Lower leg skin (tissue), 4 donors: ENCODE data around the gene PRKAR1B. TPM values are rescaled to one million over a fixed set of nuclear protein-coding genes. Genes with fewer than 3 reads are reported as not detected.

Experiments
- DNase-seq, 2 donors: peaks; one replicate each; pipeline ENCODE4 v3.0.0-alpha.2; 2019; ENCODE audit warnings: low spot score in 2 of 2
- H3K4me3 ChIP-seq: fragments of 200-600 bp; sonication (generic); 2 replicates; pipeline ENCODE4 v1.5.1; 2017; ENCODE audit warnings: mild to moderate bottlenecking, low read depth; ENCODE audit not compliant: poor library complexity, severe bottlenecking
- CTCF ChIP-seq, 3 donors: fragments of 450-650 bp; IDR thresholded peaks; one replicate each; pipeline ENCODE4 v1.5.1; 2016; ENCODE audit warnings: antibody characterized with exemption in 3 of 3, mild to moderate bottlenecking in 3 of 3, moderate library complexity in 2 of 3
- POLR2A ChIP-seq, 2 donors: fragments of 450-650 bp; IDR thresholded peaks; one replicate each; pipeline ENCODE4 v1.6.1; 2016 to 2017; ENCODE audit warnings: antibody characterized with exemption in 2 of 2, mild to moderate bottlenecking in 1 of 2, moderate library complexity in 1 of 2
- WGBS, 2 donors: methylation state at CpG; one replicate each; pipeline ENCODE4 v1.1.5; 2018; 5-methylcytosine and 5-hydroxymethylcytosine counted together
- intact Hi-C: fragments of 100-400 bp; cut with DNase I; formaldehyde crosslinking; loops from one replicate; pipeline ENCODE4 v1.15.0; 2023; ENCODE audit warnings: low total_unique reads
- total RNA-seq, 4 donors: library from RNA; depleted of rRNA; stranded (reverse); fragments of >200 nt; gene quantifications; one replicate each; pipeline ENCODE4 v1.1.0, GENCODE V29; 2016

PRKAR1B gene
- total RNA-seq, 4 donors from 2014 or later, result 7.8 to 16.9 (median 15.0) TPM

- no peak overlapping the region for H3K4me3 ChIP-seq
- DNase-seq, result no peak
- 89 to 91% methylated on average over 26 of the region's 26 CpGs for WGBS, 2 donors
- TF ChIP-seq CTCF (IDR thresholded peaks at IDR 0.05) (no peak), POLR2A (IDR thresholded peaks at IDR 0.05) (no peak)
- intact Hi-C loops, result no loop called here
Measured at GRCh38 chr7:750111-750905, 23.2 kb upstream of the PRKAR1B start.

- no peak overlapping the region for H3K4me3 ChIP-seq
- TF ChIP-seq POLR2A (IDR thresholded peaks at IDR 0.05) (no peak), CTCF (IDR thresholded peaks at IDR 0.05) (no peak)
- WGBS, 2 donors, result 78 to 83% methylated on average over 14 of the region's 14 CpGs
- DNase-seq, result no peak
- intact Hi-C loops, result no loop called here
Measured at GRCh38 chr7:749140-749551, 22.1 kb upstream of the PRKAR1B start.

- no peak overlapping the region for H3K4me3 ChIP-seq
- 94 to 97% methylated on average over 15 of the region's 15 CpGs for WGBS, 2 donors
- intact Hi-C loops, result no loop called here
- no peak for DNase-seq
- TF ChIP-seq CTCF (IDR thresholded peaks at IDR 0.05) (no peak), POLR2A (IDR thresholded peaks at IDR 0.05) (no peak)
Measured at GRCh38 chr7:748446-748845, 21.4 kb upstream of the PRKAR1B start.

- 88 to 89% methylated on average over 12 of the region's 12 CpGs for WGBS, 2 donors
- TF ChIP-seq POLR2A (IDR thresholded peaks at IDR 0.05) (no peak), CTCF (IDR thresholded peaks at IDR 0.05) (no peak)
- intact Hi-C loops, result no loop called here
- no peak for DNase-seq
- H3K4me3 ChIP-seq, result no peak overlapping the region
Measured at GRCh38 chr7:747186-747585, 20.1 kb upstream of the PRKAR1B start.

- 90 to 92% methylated on average over 40 of the region's 40 CpGs for WGBS, 2 donors
- no peak overlapping the region for H3K4me3 ChIP-seq
- intact Hi-C loops, result no loop called here
- TF ChIP-seq POLR2A (IDR thresholded peaks at IDR 0.05) (no peak), CTCF (IDR thresholded peaks at IDR 0.05) (no peak)
- DNase-seq, result no peak
Measured at GRCh38 chr7:746155-747061, 19.3 kb upstream of the PRKAR1B start.
